Right hindlimb (tissue), 1 donor: Measurements from ENCODE around the gene CPED1.

Source experiments
- DNase-seq: peaks from one replicate; pipeline ENCODE4 v3.0.0-alpha.2; 2018

CPED1 gene

DNA sequence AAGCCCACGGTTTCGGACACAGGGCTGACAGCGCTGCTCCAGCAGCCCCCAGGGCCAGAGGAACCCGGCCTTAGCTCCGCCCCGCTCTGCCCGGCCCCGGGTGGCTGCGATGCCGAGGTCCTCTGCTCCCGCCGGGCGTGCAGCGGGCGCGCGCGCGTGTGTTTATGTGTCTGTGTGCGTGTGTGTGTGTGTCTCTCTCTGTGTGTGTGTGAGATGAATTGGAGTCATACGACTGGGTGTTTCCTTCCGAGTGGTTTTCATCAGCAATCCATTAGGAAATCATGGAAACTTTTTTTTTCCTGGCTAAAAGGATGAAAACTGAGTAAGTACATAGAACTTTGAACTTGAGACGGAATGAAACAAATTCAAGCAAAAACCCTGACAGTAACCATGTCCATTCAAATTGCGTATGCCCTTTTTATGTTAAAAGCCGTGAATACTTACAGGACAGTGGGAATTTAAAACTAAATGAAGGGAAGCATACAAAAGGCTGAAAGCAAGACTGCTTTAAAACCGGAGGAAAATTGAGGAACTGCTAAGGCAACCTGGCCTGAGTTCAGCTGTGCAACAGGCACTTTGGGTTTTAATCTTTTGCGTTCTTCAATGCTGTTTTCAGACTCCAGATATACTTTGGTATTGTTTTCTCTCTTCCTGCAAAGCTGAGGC, at the start of gene CPED1:
TSS of gene CPED1 (plus strand) at position 121 of the 666 bp plus-strand sequence. CDS start 911 bp downstream, outside the sequence.
- peak; percentile 81 for DNase-seq

DNA sequence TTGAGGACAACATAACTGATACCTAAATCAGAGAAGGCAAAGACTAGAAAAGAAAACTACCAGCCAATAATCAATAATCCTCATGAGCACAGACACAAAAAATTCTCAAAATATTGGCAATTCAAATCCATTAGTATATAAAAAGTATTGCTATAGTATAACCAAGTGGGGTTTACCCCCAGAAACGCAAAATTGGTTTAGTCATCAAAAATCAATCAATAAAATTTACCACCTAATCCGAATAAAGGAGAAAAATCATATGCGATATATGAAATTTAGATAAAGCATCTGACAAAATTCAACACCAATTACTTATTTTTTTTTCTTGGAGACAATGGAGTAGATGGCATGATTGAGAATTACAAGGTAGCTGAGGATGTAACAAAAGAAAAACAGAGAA, 49.2 kb upstream of the CPED1 start:
- DNase-seq: no peak

- DNase-seq: no peak
Observed at GRCh38 chr7:120941064-120941463, 47.4 kb upstream of the CPED1 start.

GRCh38 chr7:120941856-120942255, 46.7 kb upstream of the CPED1 start:
- no peak for DNase-seq

GRCh38 chr7:120942861-120943260, 45.6 kb upstream of the CPED1 start:
- DNase-seq: no peak

DNA sequence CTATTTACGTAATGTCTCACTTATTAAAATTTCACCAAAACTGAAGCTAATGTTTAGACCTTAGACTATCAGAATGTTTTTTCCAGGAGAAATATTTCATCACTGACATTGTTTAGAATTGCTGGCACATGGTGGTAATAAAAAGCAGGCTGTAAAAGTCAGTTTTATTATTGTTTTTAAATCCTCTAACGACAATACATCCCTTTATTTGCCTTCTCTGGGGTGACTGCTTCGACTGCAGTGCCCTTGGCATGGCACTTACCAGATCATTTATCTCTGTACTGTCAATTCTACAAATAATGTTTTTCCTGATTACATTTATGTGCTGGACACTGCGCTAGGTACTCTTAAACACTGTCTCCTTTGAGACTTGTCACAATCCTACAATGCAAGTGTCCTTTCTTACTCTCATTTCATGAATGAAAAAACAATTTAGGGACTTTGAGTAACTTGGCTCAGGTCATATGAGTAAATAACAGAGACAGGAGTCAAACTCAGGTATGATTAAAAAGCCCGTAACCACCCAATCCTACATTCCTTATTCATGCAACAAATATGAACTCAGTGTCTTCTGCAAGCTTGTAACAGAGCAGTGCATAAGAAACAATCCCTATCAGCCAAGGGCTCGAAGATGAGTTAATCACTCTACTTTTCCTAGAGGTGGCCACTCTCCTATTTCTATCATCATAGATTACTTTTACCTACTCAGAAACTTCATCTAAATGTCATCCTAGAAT, 43.5 kb upstream of the CPED1 start:
- DNase-seq: no peak

DNA sequence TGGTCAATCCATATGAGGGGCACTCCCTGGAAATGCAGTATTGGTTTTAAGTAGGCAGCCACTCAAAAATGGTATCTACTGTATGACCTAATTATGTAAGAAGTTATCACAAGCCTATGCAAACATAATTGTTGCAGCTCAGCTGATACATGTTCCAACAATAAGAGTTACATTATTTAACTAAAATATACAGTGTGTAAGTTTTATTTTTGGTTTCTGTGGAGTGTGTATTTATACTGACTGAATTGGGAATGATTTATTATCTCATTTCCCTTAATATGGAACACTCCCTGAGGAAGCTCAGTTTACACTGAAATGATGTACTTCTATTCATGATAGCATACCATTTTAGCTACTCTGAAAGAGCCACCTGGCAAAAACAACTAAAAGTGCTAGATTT, 40.5 kb upstream of the CPED1 start:
- no peak for DNase-seq

GRCh38 chr7:120949393-120949911, 39.1 kb upstream of the CPED1 start:
- DNase-seq: no peak

- no peak for DNase-seq
Observed at GRCh38 chr7:120949998-120950538, 38.4 kb upstream of the CPED1 start.

DNA sequence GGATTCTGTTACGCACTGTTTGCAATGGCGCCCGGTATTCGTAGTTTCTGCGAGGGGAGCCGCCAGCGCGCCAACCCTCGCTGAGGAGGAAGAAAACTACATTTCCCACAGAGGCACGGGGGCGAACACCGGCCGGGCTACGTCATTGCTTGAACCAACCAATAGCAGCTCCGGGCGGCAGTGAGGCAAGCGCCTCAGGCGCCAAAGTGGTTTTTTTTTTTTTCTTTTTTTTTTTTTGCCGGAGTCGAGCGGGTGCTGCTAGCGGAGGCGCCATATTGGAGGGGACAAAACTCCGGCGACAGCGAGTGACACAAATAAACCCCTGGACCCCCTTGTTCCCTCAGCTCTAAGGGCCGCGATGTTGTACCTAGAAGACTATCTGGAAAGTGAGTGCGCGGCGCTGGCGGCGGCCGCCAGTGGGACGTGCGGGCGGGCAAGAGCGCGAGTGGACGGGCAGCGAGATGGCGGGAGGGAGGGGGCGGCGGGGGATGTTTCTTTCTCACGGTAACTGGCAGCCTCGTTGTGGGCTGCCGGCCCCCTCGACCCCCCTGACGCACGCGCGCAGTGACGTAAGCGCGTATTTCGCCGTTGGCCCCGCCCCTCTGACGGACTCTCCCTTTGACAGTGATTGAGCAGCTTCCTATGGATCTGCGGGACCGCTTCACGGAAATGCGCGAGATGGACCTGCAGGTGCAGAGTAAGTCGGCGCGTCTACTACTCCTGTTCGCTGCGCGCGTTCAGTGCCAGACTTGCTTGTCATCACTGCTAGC, 37.8 kb upstream of the CPED1 start, which contains the start of gene ING3:
TSS of gene ING3 (plus strand) at position 239 of the 770 bp plus-strand sequence. CDS start at position 359, 120 bp downstream.
- DNase-seq: peak; percentile 99

DNA sequence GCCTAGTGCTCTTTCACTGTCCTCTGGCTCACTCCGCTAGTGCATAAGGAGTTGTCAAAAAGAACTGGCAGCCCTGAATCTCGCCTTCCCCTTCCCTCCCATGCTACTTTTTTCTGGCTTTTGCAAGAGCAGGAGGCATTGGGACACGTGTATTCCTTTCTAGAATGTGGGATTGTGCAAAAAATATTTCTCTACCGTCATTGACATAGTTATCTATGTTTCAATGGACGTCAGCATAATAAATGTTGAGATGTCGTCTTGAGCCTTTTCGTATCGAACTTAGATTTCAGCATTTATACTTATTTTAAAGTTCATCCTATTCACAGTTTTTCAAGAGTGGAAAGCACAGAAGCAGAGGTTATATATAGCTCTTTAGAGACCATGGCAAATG, 37.2 kb upstream of the CPED1 start:
- DNase-seq: no peak

- DNase-seq: no peak
Observed at GRCh38 chr7:120951826-120952225, 36.7 kb upstream of the CPED1 start.

- DNase-seq: no peak
Observed at GRCh38 chr7:120955577-120956149, 32.8 kb upstream of the CPED1 start.

- DNase-seq: no peak
Observed at GRCh38 chr7:120959929-120960484, 28.5 kb upstream of the CPED1 start.

DNA sequence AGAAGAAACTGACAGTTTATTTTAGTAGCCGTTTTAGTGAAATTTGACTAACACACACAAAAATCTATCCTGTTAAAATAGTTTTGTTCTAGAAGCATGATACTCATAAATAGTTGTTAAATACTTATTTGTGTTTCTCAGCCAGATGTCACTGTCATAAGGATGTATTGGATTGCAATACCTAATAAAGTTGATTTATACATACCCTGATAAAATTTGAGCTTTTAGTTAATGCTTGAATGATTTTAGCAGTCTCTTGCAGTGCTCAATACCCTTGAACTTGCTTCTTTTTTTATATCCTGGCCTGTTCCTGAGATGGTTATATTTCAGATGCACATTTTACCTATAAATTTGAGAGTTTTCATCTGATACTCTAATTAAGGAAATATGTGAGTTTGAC, 27.8 kb upstream of the CPED1 start:
- no peak for DNase-seq

DNA sequence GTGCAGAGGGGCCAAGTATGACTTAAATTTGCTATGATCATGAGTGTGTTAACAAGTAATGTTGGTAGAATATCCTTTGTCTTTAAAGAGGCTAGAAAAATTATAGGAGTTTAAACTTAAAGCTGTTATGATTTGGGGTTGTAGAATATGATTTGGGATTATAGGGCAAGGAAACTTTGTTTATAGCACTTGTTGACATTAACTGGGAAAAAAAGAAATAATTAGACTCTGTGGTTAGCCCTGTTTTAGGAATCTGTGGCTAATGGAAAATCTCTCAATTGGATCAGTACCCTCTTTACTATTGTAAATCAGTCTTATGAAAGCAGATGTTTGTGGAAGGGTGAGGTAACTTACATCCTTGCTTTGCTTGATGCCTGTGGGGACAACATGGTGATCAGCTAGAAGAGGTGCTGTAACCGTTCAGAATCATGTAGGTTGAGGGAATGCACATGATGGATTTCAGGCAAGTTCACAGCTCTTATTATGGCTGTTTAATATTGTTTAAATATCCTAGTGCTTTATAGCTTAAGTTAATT, 26.8 kb upstream of the CPED1 start:
- DNase-seq: no peak

- DNase-seq: no peak
Observed at GRCh38 chr7:120964088-120964487, 24.4 kb upstream of the CPED1 start.

DNA sequence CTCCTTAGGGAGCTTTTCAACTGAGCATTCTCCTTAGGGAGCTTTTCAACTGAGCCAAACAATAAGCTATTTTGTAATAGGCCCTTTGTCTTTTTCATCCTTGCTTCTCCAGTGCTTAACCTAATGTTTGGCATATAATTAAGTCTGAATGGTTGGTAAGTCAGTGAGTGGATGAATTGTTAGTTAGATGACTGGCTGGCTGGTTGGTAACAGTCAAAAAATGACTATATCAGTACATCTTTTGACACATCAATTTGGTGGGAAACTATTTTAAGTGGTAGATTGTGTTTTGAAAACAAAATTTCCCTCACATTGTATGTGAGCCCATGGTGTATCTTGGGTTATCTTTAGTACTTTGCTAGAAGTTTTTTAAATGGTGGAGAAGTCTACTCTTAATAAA, 21.6 kb upstream of the CPED1 start:
- no peak for DNase-seq

DNA sequence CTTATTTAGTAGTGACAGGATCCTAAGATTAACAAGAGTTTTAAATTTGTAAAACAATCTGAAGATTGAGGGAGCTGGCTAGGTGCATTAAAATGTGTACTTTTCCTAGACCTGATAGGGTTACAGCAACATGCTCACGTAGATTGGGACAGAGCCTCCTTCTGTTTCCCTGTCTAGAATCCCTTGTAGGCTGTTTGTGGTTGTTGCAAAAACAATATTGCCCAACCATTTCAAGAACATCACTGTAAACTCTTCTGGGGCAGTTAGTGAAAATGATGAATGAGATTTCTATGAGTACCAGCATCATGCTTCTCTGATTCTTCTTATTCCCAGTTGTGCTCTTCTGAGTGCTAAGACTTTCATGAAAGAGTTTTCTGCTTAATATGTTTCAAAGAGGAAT, 14.7 kb upstream of the CPED1 start:
- no peak for DNase-seq

DNA sequence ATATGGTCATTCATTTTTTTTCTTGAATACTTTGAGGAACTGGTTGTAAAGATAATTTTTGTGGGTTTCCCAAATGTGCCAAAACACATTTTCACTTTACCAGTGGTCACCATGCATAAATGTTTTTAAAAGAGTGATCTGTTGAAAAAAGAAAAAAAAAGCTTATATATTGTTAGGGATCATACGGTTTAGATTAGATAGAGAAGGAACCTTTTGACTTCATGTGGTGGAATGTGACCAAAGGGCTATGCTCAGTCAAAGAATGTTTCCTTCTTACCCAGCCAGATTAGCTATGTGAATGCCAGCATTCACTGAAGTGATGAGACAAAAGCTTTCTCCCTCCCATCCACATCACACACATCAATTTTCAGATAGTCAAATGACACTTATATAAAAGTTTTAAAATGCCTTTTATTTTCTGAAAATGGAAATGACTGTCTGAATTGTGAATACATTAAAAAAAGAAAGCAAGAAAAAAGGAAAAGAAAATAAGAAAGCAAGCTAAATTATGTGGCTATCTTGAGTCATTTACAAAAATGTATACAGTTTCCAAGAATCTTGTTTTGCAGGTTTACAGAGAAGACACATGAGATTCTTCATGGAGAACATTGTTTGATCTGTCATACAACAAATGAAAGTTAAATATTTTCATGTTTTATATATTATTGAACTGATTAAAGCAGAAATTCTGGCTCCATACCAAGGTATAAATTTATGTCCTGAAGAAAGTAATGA, 8.6 kb upstream of the CPED1 start:
- no peak for DNase-seq

- no peak for DNase-seq
Observed at GRCh38 chr7:120981117-120981516, 7.4 kb upstream of the CPED1 start.
